NCI-H510A treated with DMSO at 0.1 percent for 48 hours (cell line): ENCODE data around the gene SCYL1.

Source experiments
- DNase-seq: peaks from one replicate; lab custom pipeline; 2025; lab: John Stamatoyannopoulos, UW

Gene SCYL1

GRCh38 chr11:65536412-65537295, 11.8 kb downstream of the SCYL1 start:
- no peak for DNase-seq

GRCh38 chr11:65537296-65537597, 12.4 kb downstream of the SCYL1 start:
- no peak for DNase-seq

- no peak for DNase-seq
Observed at GRCh38 chr11:65537620-65538231, 12.8 kb downstream of the SCYL1 start.

GRCh38 chr11:65538232-65538914, 13.5 kb downstream of the SCYL1 start:
- no peak for DNase-seq

- DNase-seq = no peak
Observed at GRCh38 chr11:65538915-65539743, 14.2 kb downstream of the SCYL1 start.

GRCh38 chr11:65539744-65540289, 14.9 kb downstream of the SCYL1 start:
- no peak for DNase-seq

- DNase-seq = no peak
Observed at GRCh38 chr11:65540290-65541092, 15.6 kb downstream of the SCYL1 start.

- DNase-seq = peak; percentile 70
Observed at GRCh38 chr11:65541093-65541982, 16.5 kb downstream of the SCYL1 start.

GRCh38 chr11:65542738-65543390, 18.0 kb downstream of the SCYL1 start:
- no peak for DNase-seq

- peak; percentile 60 for DNase-seq
Observed at GRCh38 chr11:65545853-65546216, 21.0 kb downstream of the SCYL1 start.

GRCh38 chr11:65546217-65546958, 21.5 kb downstream of the SCYL1 start:
- peak; percentile 85 for DNase-seq

- no peak for DNase-seq
Observed at GRCh38 chr11:65547446-65548125, 22.7 kb downstream of the SCYL1 start.

GRCh38 chr11:65548395-65548794, 23.5 kb downstream of the SCYL1 start:
- no peak for DNase-seq

- DNase-seq = no peak
Observed at GRCh38 chr11:65549096-65549495, 24.2 kb downstream of the SCYL1 start.

GRCh38 chr11:65551572-65552387, 26.9 kb downstream of the SCYL1 start:
- peak; percentile 86 for DNase-seq

GRCh38 chr11:65552388-65552951, 27.6 kb downstream of the SCYL1 start:
- DNase-seq = peak; percentile 56
